Lower leg skin (tissue), 4 donors: ENCODE measurements around the gene SMG6. TPM values are rescaled to one million over a fixed set of nuclear protein-coding genes. Genes with fewer than 3 reads are reported as not detected.

Experiments used
- DNase-seq, 2 donors: peaks; one replicate each; pipeline ENCODE4 v3.0.0-alpha.2; 2019; ENCODE audit warnings: low spot score in 2 of 2
- H3K4me3 ChIP-seq: fragments of 200-600 bp; sonication (generic); 2 replicates; pipeline ENCODE4 v1.5.1; 2017; ENCODE audit warnings: mild to moderate bottlenecking, low read depth; ENCODE audit not compliant: poor library complexity, severe bottlenecking
- CTCF ChIP-seq, 3 donors: fragments of 450-650 bp; IDR thresholded peaks; one replicate each; pipeline ENCODE4 v1.5.1; 2016; ENCODE audit warnings: antibody characterized with exemption in 3 of 3, mild to moderate bottlenecking in 3 of 3, moderate library complexity in 2 of 3
- POLR2A ChIP-seq, 2 donors: fragments of 450-650 bp; IDR thresholded peaks; one replicate each; pipeline ENCODE4 v1.6.1; 2016 to 2017; ENCODE audit warnings: antibody characterized with exemption in 2 of 2, mild to moderate bottlenecking in 1 of 2, moderate library complexity in 1 of 2
- WGBS, 2 donors: methylation state at CpG; one replicate each; pipeline ENCODE4 v1.1.5; 2018; 5-methylcytosine and 5-hydroxymethylcytosine counted together
- intact Hi-C: fragments of 100-400 bp; cut with DNase I; formaldehyde crosslinking; loops from one replicate; pipeline ENCODE4 v1.15.0; 2023; ENCODE audit warnings: low total_unique reads
- total RNA-seq, 4 donors: library from RNA; depleted of rRNA; stranded (reverse); fragments of >200 nt; gene quantifications; one replicate each; pipeline ENCODE4 v1.1.0, GENCODE V29; 2016

SMG6 gene
- total RNA-seq, 4 donors from 2014 or later, result 22.5 to 54.6 (median 29.5) TPM

GRCh38 chr17:2113279-2113622, 190.3 kb downstream of the SMG6 start:
- no peak for TF ChIP-seq POLR2A (IDR thresholded peaks at IDR 0.05)
- no peak for TF ChIP-seq CTCF (IDR thresholded peaks at IDR 0.05)
- DNase-seq, result peak in 1 of 2 donors; percentile 36
- no peak overlapping the region for H3K4me3 ChIP-seq
- WGBS, 2 donors, result 87 to 89% methylated on average over 6 of the region's 6 CpGs
- intact Hi-C loops, result no loop called here

GRCh38 chr17:2111691-2112090, 191.9 kb downstream of the SMG6 start:
- no peak overlapping the region for H3K4me3 ChIP-seq
- DNase-seq, result peak in 1 of 2 donors; percentile 50
- no peak for TF ChIP-seq POLR2A (IDR thresholded peaks at IDR 0.05)
- 70 to 77% methylated on average over 5 of the region's 5 CpGs for WGBS, 2 donors
- intact Hi-C loops, result no loop called here

- intact Hi-C loops, result no loop called here
- no peak overlapping the region for H3K4me3 ChIP-seq
- peak in 1 of 2 donors; percentile 45 for DNase-seq
- TF ChIP-seq CTCF (IDR thresholded peaks at IDR 0.05) (no peak), POLR2A (IDR thresholded peaks at IDR 0.05) (no peak)
- 92 to 93% methylated on average over 6 of the region's 6 CpGs for WGBS, 2 donors
These were observed 193.1 kb downstream of the SMG6 start for GRCh38 chr17:2110436-2110835.

- TF ChIP-seq POLR2A (IDR thresholded peaks at IDR 0.05) (no peak), CTCF (IDR thresholded peaks at IDR 0.05) (no peak)
- intact Hi-C loops, result no loop called here
- WGBS, 2 donors, result 67 to 82% methylated on average over 8 of the region's 8 CpGs
- no peak overlapping the region for H3K4me3 ChIP-seq
- peak in 1 of 2 donors; percentile 26 for DNase-seq
These were observed 195.4 kb downstream of the SMG6 start for GRCh38 chr17:2108170-2108569.

GRCh38 chr17:2107506-2107905, 196.1 kb downstream of the SMG6 start:
- TF ChIP-seq POLR2A (IDR thresholded peaks at IDR 0.05) (no peak), CTCF (IDR thresholded peaks at IDR 0.05) (no peak)
- no peak overlapping the region for H3K4me3 ChIP-seq
- WGBS, 2 donors, result 38 to 41% methylated on average over 3 of the region's 3 CpGs
- intact Hi-C loops, result no loop called here
- DNase-seq, result peak in 1 of 2 donors; percentile 76

- DNase-seq, result peak in 1 of 2 donors; percentile 42
These were observed 196.5 kb downstream of the SMG6 start for GRCh38 chr17:2107050-2107449.

More at GRCh38 chr17:2107050-2107449, 196.5 kb downstream of the SMG6 start:
- WGBS, 2 donors, result 64 to 67% methylated on average over 2 of the region's 2 CpGs
- no peak for TF ChIP-seq CTCF (IDR thresholded peaks at IDR 0.05)
- TF ChIP-seq POLR2A (IDR thresholded peaks at IDR 0.05), result no peak
- no peak overlapping the region for H3K4me3 ChIP-seq
- intact Hi-C loops, result no loop called here
